Measurements from ENCODE around the gene KCNJ18.
"Not testable (repeated sequence)": the region's sequence is repeated elsewhere in the genome, so short reads cannot be mapped to it uniquely, and the experiment has no call there.

The KCNJ18 gene

DNA sequence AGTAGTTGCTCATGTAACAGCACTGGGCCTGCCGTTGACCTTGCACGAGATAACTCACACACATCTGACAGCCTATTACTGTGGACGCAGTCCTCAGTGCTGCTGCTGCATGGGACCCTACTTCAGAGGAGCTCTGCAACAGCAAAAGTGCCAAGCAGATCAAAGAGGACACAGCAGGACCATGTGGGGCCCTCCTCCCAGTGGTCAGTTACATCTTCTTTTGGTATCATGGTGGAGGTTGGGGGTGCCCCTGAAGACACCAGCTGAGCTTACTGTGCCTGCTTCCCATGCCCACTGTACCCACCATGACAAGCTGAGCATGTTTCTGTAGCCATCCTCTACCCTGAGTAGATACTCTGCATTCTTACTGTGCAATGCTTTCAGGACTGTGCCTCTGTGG lies 41.6 kb downstream of the KCNJ18 start:
- DNase-seq (ENCODE audit: low read depth): not testable (repeated sequence)

GRCh38 chr17:21735814-21736213 lies 43.5 kb downstream of the KCNJ18 start:
- DNase-seq (ENCODE audit: low read depth): not testable (repeated sequence)

DNA sequence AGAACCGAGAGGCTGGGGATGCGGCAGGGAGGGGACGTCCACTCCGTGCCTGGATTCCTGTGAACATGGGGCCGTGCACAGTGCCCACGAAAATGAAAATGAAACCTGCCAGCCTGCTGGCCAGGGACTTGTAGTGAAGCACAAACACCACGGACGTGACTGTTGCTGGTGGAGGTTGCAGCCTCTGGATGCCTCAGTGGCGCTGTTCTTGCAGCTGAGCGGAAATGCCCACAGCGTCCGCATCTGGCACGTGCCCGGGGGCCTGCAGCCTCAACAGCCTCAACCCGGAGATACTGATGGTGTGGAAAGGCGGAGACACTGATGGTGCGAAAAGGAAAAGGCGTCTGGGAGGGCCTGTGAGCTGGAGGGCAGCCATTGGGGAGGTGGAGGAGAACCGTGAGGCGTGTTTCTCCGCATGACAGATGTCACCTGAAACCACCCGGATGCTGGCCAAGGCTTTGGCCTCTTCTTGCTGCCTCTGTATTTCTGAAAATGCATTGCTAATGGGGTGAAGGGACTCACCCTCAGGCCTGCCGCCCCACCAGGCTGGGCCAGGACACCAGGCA lies 44.8 kb downstream of the KCNJ18 start:
- DNase-seq (ENCODE audit: low read depth): not testable (repeated sequence)

- not testable (repeated sequence) for DNase-seq (ENCODE audit: low read depth)
Measured at GRCh38 chr17:21738241-21738640, 45.9 kb downstream of the KCNJ18 start.

- not testable (repeated sequence) for DNase-seq (ENCODE audit: low read depth)
Measured at GRCh38 chr17:21738877-21739474, 46.7 kb downstream of the KCNJ18 start.

DNA sequence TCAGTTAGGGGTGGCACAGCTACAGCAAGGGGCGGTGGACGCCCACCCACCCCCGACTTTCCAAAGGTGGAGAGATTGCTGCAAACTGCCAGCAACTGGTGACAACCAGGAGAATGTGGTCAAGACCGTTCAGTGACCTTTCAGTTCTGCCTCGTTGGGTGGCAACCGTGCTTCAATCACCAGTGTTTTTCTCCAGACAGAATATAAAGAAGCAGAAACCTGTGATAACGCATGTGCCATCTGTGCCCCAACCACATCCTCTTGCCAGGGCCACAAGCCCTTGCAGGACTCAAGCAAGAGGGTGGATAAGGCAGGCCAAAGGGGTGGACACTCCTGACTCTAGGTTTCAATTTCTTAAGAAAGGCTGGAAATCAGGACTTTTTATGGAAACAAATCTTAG lies 47.2 kb downstream of the KCNJ18 start:
- DNase-seq (ENCODE audit: low read depth): not testable (repeated sequence)

DNA sequence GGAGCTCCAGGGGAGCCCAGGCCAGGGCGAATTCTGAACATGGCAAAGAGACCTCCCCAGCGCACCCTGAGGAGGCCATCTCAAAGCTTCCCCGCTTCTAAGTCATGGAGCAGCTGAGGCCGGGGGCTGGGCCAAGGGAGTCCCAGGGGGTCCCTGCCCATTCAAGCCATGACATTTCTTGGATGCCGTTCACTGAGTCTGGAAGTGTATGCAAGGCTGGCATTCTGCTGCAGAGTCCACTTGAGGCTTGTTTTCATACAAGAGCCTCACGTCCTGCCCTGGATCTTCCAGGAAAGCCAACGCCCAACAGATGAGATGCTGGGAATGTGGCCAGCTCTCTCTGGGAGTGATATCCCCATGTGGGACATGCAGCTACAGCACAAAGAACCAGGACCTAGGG lies 48.5 kb downstream of the KCNJ18 start:
- DNase-seq (ENCODE audit: low read depth): not testable (repeated sequence)

DNA sequence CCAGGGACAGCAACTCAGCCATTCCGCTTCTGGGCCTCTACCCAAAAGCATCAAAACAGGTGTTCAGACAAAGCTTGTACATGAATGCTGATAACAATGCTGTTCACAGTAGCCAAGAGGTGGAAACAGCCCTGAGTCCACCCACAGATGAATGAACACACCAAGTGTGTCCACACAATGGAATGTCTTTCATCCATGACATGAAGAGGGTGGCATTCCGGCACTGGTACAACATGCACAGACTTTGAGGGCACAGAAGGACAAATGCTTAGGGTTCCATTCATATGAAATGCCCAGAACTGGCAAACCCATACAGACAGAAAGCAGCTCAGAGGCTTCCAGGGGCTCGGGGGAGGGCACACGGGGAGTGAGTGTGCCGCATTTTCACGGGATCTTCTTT lies 49.2 kb downstream of the KCNJ18 start:
- DNase-seq (ENCODE audit: low read depth): not testable (repeated sequence)

DNA sequence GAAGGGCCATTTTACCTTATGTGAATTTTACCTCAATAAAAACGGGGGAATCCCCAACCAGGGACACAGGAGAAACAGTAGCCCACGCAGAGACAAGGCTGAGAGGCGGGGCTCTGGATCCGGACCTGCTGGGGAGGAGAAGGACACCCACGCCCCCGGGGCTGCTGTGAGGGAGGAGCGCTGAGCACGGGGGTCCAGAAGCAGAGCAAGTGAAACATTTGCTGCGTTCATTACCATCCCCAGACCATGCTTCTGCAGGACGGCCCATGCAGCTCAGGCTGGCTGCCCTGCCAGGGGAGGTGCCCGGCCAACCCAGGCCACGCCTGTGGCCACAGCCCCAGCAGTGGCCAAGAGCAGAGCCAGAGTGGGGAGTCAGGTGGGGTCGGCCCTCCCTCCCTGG lies 50.0 kb downstream of the KCNJ18 start:
- no peak for DNase-seq (ENCODE audit: low read depth)

DNA sequence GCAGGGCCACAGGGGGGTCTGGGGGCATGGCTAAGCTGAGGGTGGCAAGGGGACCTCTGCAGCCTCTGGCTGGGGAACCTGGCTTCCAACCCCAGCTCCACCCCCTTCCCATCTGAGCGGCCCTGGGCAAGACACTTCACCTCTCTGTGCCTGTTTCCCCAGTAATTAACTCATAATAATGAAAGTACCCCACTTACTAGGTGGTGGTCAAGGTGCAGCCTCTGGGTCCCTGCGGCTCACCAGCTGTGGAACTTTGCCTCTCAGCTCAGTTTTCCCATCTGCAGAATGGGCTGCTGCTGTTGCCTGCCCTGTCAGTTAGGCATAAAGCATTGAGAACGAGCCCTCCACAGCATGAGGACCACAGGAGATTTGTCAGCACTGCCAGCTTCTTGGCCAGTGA lies 51.8 kb downstream of the KCNJ18 start:
- DNase-seq (ENCODE audit: low read depth): not testable (repeated sequence)

GRCh38 chr17:21744621-21745020 lies 52.3 kb downstream of the KCNJ18 start:
- DNase-seq (ENCODE audit: low read depth): not testable (repeated sequence)

GRCh38 chr17:21745385-21746054 lies 53.2 kb downstream of the KCNJ18 start:
- DNase-seq (ENCODE audit: low read depth): not testable (repeated sequence)

DNA sequence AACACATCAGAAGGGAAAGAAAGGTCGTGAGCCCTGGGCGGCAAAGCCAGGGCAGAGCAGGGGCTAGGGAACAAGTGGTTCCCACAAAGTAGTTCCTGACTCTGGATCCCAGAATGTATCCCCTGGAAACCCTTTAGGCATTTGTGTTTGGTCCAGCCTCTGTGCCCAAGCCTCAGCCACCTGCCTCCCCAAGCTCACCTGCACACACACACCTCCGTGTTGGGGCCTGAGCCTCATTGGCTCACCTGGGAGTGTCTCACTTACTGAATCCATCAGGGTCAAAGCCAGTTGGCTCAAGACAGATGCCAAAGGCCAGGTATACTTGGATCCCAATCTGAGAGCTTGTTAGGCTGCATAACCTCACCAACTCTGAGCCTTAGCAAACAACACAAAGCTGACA lies 54.1 kb downstream of the KCNJ18 start:
- not testable (repeated sequence) for DNase-seq (ENCODE audit: low read depth)

GRCh38 chr17:21747195-21747915 lies 55.0 kb downstream of the KCNJ18 start:
- DNase-seq (ENCODE audit: low read depth): not testable (repeated sequence)

- not testable (repeated sequence) for DNase-seq (ENCODE audit: low read depth)
Measured at GRCh38 chr17:21748686-21749085, 56.4 kb downstream of the KCNJ18 start.

DNA sequence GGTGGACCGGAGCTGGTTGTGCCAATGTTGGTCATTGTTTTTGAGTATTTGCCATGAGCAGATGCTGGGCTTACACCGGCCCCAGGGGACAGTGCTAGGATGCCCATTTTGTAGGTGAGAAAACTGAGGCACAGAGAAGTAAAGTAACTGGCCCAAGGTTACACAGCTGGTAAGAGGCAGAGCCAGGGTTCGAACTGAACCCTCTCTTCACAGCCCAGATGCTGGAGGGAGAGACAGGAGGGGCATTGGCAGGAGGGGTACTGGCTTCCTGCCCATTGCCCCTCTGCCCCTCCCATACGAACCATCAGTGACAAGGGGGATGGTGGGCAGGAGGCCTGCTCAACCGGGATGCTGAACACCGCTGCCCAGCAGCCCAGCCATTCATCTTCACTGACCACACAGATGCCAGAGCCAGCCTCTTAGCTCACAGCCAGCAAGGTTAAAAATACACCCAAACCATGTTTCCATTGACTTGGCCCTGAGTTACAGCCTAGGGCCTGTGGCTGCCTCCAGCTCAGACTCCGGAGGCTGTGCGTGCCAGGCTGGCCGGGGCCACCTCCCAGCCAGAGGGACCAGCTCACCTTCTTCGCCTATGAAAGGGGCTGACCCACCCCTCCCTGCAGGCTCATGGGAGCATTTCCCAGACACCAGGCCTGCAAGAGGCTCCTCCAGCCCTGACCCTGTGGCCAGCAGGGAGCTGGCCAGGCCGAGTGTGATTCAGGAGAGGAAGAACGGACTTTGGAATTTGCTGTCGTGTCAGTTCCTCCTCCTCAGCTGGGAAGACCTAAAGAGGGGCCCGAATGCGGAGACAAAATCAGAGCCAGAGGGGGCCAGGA lies 57.6 kb downstream of the KCNJ18 start:
- not testable (repeated sequence) for DNase-seq (ENCODE audit: low read depth)

- not testable (repeated sequence) for DNase-seq (ENCODE audit: low read depth)
Measured at GRCh38 chr17:21751111-21751510, 58.8 kb downstream of the KCNJ18 start.

Data from stimulated activated CD8-positive, alpha-beta memory T cell treated with anti-CD3 and anti-CD28 coated beads, Interleukin-15, amount 100 ng/mL, for 24 hours (primary cell).